LNCaP clone FGC (cell line): Measurements from ENCODE around the gene KCNMB1.

Experiments
- DNase-seq: peaks from one replicate; pipeline ENCODE4 v3.0.0-alpha.2; 2011; ENCODE audit warnings: low read depth
- H3K4me3 ChIP-seq: 2 replicates; pipeline ENCODE4 v1.5.1; 2011; ENCODE audit warnings: mild to moderate bottlenecking, low read depth, low read length, control low read depth
- TF ChIP-seq, protein P1 (sequence below): IDR thresholded peaks from 2 replicates; pipeline ENCODE4 v1.5.1; 2012; ENCODE audit warnings: mild to moderate bottlenecking; ENCODE audit not compliant: control insufficient read depth, insufficient read depth; ENCODE audit errors: extremely low read depth

KCNMB1 gene

DNA sequence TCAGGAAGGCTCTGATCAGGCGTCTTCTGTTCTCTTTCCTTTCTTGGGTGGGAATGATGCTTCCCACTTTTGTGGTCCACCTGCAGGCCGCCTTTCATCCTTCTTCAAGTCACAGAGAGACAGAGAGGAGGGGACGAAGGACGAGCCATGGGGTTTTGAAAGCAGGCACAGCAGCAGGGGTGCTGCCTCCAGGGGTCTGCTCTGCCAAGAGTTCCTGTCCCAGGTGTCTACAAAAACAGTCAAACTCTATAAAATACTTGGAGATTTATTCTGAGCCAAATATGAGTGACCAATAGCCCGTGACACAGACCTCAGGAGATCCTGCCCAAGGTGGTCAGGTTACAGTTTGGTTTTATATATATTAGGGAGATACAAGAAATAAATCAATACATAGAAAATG, 57.1 kb downstream of the KCNMB1 start:
- no peak overlapping the region for H3K4me3 ChIP-seq
- DNase-seq: no peak
- TF ChIP-seq, protein P1, sequence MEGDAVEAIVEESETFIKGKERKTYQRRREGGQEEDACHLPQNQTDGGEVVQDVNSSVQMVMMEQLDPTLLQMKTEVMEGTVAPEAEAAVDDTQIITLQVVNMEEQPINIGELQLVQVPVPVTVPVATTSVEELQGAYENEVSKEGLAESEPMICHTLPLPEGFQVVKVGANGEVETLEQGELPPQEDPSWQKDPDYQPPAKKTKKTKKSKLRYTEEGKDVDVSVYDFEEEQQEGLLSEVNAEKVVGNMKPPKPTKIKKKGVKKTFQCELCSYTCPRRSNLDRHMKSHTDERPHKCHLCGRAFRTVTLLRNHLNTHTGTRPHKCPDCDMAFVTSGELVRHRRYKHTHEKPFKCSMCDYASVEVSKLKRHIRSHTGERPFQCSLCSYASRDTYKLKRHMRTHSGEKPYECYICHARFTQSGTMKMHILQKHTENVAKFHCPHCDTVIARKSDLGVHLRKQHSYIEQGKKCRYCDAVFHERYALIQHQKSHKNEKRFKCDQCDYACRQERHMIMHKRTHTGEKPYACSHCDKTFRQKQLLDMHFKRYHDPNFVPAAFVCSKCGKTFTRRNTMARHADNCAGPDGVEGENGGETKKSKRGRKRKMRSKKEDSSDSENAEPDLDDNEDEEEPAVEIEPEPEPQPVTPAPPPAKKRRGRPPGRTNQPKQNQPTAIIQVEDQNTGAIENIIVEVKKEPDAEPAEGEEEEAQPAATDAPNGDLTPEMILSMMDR: no peak

DNA sequence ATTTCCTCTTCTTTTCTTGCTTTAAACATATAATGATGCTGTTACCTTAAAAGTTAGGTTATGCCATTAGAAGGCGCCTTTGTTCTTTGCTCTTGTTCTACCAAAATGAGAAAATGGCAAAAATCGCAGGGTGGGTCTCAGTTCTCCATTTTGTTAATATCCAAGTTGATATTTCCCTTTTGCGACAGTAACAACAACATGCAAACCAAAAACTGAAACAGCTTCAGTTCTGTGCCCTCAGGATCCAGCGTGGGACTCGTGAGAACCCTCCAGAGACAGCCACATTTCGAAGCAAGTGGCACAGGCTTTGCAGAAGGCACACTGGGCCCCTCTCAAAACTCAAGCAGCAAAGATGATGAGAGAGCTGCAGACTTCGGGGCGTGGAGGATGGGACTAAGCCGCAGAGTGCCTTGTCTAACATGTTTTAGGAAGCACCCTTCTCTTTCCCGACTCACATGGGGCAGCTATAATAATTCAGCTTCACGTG, 58.6 kb downstream of the KCNMB1 start:
- no peak for DNase-seq
- TF ChIP-seq, protein P1: no peak
- H3K4me3 ChIP-seq: no peak overlapping the region

DNA sequence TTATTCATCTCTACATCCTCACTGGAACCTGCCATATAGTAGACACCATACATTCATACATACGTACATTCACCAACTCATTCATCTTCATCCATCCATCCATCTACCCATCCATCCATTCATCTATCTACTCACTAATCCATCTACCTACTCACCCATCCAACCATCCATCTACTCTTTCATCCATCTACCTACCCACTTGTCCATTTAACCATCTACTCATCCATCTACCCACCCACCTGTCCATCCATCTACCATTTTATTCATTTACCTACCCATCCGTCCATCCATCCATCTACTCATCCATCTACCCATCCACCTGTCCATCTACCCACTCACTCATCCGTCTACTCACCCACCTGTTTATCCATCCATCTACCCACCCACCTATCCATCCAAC, 59.6 kb downstream of the KCNMB1 start:
- no peak for DNase-seq
- H3K4me3 ChIP-seq: no peak overlapping the region
- TF ChIP-seq, protein P1: no peak

DNA sequence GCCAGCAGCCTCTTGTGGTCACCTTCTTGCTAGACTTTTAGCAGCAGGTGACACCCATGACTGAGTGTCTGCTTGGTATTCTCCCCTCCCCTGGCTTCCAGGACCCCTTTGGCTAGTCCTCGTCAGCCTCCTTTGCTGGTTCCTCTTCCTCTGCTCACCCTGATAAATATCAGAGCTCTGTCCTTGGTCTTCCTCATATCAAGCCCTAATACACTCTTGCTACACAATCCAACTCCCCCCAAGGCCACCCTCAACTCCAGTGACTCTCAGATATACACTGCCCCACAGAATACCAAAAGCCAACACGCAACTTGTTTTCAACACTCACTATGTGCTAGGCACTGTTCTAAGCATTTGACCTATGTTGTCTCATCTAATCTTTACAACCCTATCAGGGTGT, 61.3 kb downstream of the KCNMB1 start:
- DNase-seq: no peak
- H3K4me3 ChIP-seq: no peak overlapping the region
- TF ChIP-seq, protein P1: no peak

DNA sequence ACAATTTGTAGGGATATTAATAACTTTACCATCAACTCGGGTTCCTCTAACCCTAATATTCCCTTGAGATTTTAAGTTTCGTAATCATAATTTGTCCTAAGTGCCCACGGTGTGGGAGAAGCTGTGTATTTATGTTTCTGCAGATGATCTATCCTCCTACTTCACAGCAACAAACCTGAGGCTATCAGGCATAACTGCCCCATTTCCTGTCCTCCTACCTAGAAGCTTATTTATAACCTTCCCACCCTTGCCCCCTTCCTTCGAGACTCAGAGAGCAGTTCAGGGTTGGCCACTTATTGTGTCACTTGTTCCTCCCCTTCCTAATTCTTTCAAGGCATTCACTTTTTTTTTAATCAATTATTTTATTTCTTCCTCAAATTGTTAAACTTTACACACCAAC, 62.0 kb downstream of the KCNMB1 start:
- TF ChIP-seq, protein P1: no peak
- H3K4me3 ChIP-seq: no peak overlapping the region
- no peak for DNase-seq
